ENCODE results near the gene NEDD4L. TPM values are rescaled to one million over a fixed set of nuclear protein-coding genes. Genes with fewer than 3 reads are reported as not detected.

Gene NEDD4L
- total RNA-seq, 1 experiment from 2014 or later, result 42.9 TPM

- Histone ChIP-seq H3K4me3 (ENCODE audit: low read depth in 2 of 2, low read length in 2 of 2) (no peak overlapping the region), H3K9me3 (ENCODE audit: control insufficient read depth, insufficient read depth, low read depth, low read length) (no peaks in the 10 kb centered on the region), H3K27me3 (ENCODE audit: control insufficient read depth, insufficient read depth, low read length) (no peaks in the 10 kb centered on the region), H3K36me3 (ENCODE audit: control insufficient read depth, insufficient read depth, low read length) (no peaks in the 10 kb centered on the region), H3K27ac (ENCODE audit: low read length) (no peak overlapping the region), H3K4me1 (ENCODE audit: control insufficient read depth, insufficient read depth, low read length) (no peaks in the 10 kb centered on the region)
- intact Hi-C loops (cut with micrococcal nuclease; ENCODE audit: unreplicated experiment), result no loop called here
- no peak for DNase-seq (ENCODE audit: low read depth, low spot score)
- in situ Hi-C loops (cut with HindIII; ENCODE audit: low pct_unique_long_range_greater_than_20kb, low sequenced_read_pairs), result no loop called here
- POLR2A ChIA-PET, result no interaction called here
- TF ChIP-seq CTCF (IDR thresholded peaks at IDR 0.05) (no peak), REST (IDR thresholded peaks at IDR 0.05; ENCODE audit: insufficient read depth in 1 of 2, low read depth in 2 of 2, low read length in 1 of 2) (no peak), POLR2AphosphoS5 (IDR thresholded peaks at IDR 0.05; ENCODE audit: low read depth, low read length) (no peak), SIN3A (IDR thresholded peaks at IDR 0.05; ENCODE audit: borderline replicate concordance, insufficient read depth, low read depth, low read length) (no peak), TCF7L2 (IDR thresholded peaks at IDR 0.05; ENCODE audit: low read depth, low read length) (no peak)
- no peak for ATAC-seq
- CTCF ChIA-PET, result no interaction called here
- BruUV-seq (replicated peaks), result no TSS peak
Observed at GRCh38 chr18:58139459-58140386, 95.7 kb downstream of the NEDD4L start.

DNA sequence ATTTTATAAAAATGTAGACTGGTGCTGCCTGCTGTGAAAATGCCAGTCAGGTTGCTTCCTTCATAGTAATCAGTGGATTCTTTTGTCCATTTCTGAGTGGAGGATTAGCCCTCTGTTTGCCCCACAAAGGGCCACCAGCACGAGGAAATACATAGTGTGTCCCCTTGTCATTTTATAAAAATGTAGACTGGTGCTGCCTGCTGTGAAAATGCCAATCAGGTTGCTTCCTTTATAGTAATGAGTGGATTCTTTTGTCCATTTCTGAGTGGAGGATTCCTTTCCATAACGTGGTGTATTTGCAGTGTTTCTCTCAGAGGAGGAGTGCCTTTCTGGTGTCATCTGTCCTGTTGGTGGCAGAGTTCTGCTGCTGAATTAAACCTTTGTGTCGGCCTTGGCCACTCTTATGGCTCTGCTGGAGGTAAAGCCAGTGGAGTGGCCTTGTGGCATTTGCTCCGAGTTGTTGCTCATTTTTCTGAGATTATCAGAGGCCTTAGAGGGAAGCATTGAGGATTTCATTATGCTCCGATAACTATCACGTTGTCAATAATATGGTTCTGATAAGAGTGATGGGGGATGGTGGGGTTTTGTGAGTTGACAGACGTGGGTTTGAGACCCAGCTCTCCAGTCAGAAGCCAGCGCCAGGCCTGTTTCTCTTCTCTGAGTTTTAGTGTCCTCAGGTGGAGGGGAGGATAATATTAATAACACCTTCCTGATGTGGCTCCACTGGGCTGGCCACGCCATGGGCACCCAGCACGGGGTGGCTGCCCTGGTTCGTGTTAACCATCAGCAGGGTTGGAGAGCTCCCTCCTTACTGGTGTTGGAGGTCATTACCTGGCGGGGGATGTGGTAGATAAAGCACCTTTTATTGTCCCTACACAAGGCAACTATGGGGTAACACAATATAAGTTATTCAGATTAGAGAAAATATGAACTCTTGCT lies 96.6 kb downstream of the NEDD4L start:
- in situ Hi-C loops (cut with HindIII; ENCODE audit: low pct_unique_long_range_greater_than_20kb, low sequenced_read_pairs) (no loop called here), intact Hi-C loops (cut with micrococcal nuclease; ENCODE audit: unreplicated experiment) (no loop called here)
- DNase-seq (ENCODE audit: low read depth, low spot score), result no peak

More for the DNA sequence above, 96.6 kb downstream of the NEDD4L start:
- Histone ChIP-seq H3K36me3 (ENCODE audit: control insufficient read depth, insufficient read depth, low read length) (no peaks in the 10 kb centered on the region), H3K4me3 (ENCODE audit: low read depth in 2 of 2, low read length in 2 of 2) (no peak overlapping the region), H3K27ac (ENCODE audit: low read length) (no peak overlapping the region), H3K9me3 (ENCODE audit: control insufficient read depth, insufficient read depth, low read depth, low read length) (no peaks in the 10 kb centered on the region), H3K27me3 (ENCODE audit: control insufficient read depth, insufficient read depth, low read length) (no peaks in the 10 kb centered on the region), H3K4me1 (ENCODE audit: control insufficient read depth, insufficient read depth, low read length) (no peaks in the 10 kb centered on the region)
- ATAC-seq, result no peak
- ChIA-PET CTCF (no interaction called here), POLR2A (no interaction called here)
- BruUV-seq (replicated peaks), result no TSS peak
- TF ChIP-seq TCF7L2 (IDR thresholded peaks at IDR 0.05; ENCODE audit: low read depth, low read length) (no peak), CTCF (IDR thresholded peaks at IDR 0.05) (no peak), SIN3A (IDR thresholded peaks at IDR 0.05; ENCODE audit: borderline replicate concordance, insufficient read depth, low read depth, low read length) (no peak), POLR2AphosphoS5 (IDR thresholded peaks at IDR 0.05; ENCODE audit: low read depth, low read length) (no peak), REST (IDR thresholded peaks at IDR 0.05; ENCODE audit: insufficient read depth in 1 of 2, low read depth in 2 of 2, low read length in 1 of 2) (no peak)
